Globus pallidus (tissue), 1 donor: Measurements from ENCODE around the gene GMPPA.

Experiments used
- DNase-seq: peaks from one replicate; pipeline ENCODE4 v3.0.0-alpha.2; 2015; ENCODE audit warnings: low spot score

The GMPPA gene

GRCh38 chr2:219522111-219523030, 23.7 kb downstream of the GMPPA start:
- no peak for DNase-seq

- DNase-seq, result no peak
These were observed 24.5 kb downstream of the GMPPA start for GRCh38 chr2:219523031-219523671.

- DNase-seq, result no peak
These were observed 26.1 kb downstream of the GMPPA start for GRCh38 chr2:219524817-219525216.

DNA sequence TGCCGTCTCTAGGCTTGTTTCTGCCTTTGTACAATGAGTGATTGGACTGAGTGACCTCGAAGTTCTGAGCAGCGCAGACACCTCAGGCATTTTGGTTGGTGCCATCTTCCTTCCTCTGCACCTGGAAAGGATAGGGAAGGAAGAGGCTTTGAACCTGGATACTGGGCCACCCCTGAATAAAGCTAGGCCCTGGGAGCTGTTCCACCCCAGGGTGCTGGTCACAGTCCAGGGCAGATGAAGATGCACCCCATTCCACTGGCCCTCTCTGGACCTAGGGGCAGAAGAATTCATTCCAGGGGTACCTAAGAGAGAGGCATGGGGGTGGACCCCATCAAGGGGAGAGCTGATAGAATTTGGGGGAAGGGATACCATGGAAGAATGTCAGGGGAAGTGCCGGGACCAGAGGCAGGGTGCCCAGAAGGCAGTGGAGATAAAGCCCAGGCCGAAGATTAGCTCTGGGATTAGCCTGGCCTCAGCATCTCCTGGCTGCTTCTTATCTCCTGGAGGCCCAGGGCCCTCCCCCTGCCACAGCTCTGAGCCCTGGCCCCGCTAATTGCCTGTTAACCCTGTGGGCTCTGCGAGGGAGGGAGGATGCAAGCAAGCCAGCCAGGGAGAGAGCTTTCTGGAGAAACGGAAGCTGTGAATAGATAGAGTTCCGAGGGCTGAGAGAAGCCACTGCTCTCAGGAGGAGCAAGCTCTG, 27.0 kb downstream of the GMPPA start:
- no peak for DNase-seq

DNA sequence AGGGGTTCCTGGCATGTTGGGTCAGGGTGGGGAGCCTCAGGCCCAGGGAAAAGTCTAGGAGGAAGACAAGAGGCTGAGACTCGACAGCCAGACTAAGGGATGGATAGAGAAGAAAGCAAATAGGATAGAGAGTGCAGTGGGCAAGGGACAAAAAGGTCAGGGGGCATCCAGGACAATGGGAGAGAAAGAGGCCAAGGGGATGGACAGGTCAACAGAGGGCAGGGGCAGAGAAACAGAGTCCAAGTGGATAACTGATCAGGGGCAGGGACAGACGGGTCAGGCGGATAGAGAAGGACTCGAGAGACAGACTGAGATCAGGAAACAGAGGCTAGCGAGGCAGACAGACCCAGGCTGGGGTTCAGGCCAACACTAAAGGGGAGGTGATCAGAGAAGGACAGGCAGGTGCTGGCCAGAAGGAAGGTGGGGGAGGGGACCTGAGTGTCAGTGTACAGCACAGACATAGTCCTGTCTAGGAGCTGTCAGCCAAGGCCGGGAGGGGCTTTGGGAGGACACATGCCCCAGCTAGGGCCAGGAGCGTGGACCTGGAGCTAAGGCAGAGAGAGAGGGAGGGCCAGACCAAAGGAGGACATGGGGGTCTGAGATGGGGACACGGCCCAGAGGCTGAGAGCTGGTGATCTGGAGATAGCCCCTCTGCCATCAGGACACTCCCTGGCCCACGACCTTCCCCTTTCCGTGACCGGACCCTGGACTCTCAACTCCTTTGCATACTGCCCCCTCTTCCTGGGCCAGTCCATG, 27.8 kb downstream of the GMPPA start:
- no peak for DNase-seq

DNA sequence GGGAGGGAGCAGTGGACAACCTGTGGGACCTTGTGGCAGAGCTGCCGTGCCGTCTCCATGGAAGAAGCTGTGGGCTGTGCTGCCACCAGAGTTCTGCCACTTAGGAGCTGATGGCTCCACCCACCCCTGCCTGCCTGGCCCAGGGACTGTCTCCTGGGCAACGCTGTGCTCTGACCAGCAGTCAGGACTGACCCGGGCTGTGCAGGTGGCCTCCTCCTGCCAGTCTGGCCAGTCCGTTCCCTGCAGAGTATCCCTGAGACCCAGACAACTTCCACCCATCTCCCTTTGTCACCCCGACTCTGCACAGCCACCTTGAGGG, 28.3 kb downstream of the GMPPA start:
- DNase-seq, result no peak

DNA sequence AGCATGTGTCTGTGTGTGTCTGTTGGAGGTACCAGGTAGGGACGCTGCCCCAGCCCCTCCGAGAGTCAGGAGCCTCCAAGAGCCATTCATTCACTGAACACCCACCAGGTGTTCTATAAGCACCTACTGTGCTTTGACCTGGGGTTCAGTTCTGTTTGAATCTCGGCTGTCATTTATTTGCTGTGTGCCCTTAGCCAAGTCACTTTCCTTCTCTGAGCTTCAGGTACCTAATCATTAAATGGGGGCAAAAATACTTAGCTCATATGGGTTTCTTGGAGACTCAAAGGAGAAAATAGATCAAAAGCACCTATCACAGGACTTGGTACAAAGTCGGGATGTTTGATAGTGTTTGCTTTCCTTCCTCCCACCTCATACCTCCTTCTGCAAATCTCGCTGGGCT, 28.8 kb downstream of the GMPPA start:
- no peak for DNase-seq

GRCh38 chr2:219530048-219530963, 31.6 kb downstream of the GMPPA start:
- DNase-seq, result peak; percentile 82

GRCh38 chr2:219531639-219532377, 33.1 kb downstream of the GMPPA start:
- no peak for DNase-seq

DNA sequence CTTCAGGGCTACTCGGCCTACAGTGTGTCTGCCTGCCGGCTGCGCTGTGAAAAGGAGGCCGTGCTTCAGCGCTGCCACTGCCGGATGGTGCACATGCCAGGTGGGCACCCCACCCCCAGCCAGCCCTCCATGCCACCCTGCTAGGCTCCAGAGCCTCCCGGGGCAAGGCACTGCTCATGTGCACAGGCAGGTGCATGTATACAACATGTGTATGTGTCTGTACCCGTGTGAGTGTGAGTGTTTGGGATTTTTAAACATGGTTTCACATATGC, 33.6 kb downstream of the GMPPA start:
- no peak for DNase-seq

- DNase-seq, result no peak
These were observed 35.4 kb downstream of the GMPPA start for GRCh38 chr2:219533930-219534661.

- DNase-seq, result no peak
These were observed 37.7 kb downstream of the GMPPA start for GRCh38 chr2:219536425-219536824.

DNA sequence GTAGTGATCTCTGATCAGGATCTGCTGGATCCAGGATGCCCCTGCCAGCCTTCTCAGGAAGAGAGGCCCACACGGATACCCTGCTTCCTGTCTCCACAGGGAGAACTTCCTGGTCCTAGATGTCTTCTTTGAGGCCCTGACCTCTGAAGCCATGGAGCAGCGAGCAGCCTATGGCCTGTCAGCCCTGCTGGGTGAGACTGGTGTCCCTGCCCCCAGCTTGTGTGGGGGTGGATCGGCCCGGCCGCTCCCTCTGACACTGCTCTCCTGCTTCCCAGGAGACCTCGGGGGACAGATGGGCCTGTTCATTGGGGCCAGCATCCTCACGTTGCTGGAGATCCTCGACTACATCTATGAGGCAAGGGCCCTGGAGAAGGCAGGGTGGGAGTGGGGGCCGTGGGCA, 38.3 kb downstream of the GMPPA start:
- DNase-seq, result no peak

DNA sequence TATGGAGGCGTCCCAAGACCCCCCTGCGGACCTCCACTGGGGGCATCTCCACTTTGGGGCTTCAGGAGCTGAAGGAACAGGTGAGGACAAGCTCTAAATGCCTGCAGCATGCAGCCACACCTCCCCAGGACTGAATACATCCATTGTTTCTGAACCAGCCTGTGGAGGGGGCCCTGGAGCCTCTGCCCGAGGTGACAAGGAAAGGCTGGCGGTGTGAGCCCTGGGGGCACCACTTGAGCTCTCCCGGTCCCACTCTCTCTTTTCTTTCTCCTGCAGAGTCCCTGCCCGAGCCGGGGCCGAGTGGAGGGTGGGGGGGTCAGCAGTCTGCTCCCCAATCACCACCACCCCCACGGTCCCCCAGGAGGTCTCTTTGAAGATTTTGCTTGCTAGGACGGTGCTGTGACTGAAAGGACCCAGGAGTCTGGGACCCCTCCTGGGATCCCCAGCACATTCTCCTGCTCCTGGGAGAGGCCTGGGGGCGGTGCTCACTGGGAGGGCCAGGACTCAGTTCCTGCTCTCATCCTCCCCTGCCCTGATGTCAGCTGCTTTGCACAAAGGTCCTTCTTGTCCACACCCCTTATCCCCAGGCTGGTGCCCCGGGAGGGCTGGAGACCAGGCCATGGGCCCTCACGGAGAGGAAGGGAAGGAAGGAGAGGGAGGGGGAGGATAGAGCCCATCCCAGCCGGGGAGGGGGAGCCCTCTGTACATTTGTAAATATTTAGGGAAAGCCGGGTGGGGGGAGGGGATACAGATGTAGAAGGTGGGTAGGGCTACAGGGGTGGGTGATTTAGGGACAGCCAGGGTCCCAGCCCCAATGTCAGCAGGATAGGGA, 39.2 kb downstream of the GMPPA start:
- DNase-seq, result no peak

DNA sequence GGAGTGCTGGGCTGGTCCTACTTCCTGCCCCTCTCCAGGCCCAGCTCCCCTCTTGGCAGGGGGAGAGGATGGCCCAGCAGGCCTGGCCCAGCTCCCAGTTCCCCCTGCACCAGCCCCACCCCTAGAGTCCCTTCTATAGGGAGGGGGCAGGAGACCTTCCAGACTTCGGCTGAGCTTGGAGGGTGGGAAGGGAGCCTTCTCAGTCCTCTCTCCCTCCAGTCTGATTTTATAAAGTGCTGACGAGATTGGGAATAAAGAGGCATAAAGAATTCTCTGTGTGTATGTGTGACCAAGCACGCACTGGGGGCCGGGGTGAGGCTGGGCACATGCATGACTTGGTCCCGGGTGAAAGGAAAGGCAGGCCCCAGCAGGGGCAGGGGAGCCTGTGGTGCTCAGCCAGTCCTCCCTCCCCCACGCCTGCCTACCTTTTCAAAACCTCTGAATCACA, 39.8 kb downstream of the GMPPA start:
- no peak for DNase-seq

- no peak for DNase-seq
These were observed 40.5 kb downstream of the GMPPA start for GRCh38 chr2:219538956-219539788.

GRCh38 chr2:219539926-219540678, 41.4 kb downstream of the GMPPA start:
- no peak for DNase-seq
